SU-DHL-6 (cell line): ENCODE results near the gene NOG.

ENCODE experiments used
- H2AFZ ChIP-seq: fragments of 200-600 bp; sonication (generic); 2 replicates; pipeline ENCODE4 v1.6.1; 2014; ENCODE audit warnings: low read depth, mild to moderate bottlenecking, moderate library complexity, mixed read lengths, antibody characterized with exemption, low read length; ENCODE audit not compliant: severe bottlenecking
- H3F3A ChIP-seq: fragments of 200-600 bp; shearing (Covaris generic); 2 replicates; pipeline ENCODE4 v1.6.0; 2016; ENCODE audit warnings: antibody characterized with exemption, mild to moderate bottlenecking; ENCODE audit not compliant: insufficient read depth
- H3K27ac ChIP-seq: fragments of 200-600 bp; sonication (generic); 2 replicates; pipeline ENCODE4 v1.5.1; 2016; ENCODE audit warnings: low read depth, mild to moderate bottlenecking, low read length, moderate library complexity, mixed read lengths
- H3K27me3 ChIP-seq: fragments of 200-600 bp; sonication (generic), shearing (Covaris generic); 2 replicates; pipeline ENCODE4 v1.6.0; 2014; ENCODE audit warnings: mild to moderate bottlenecking, low read length
- H3K36me3 ChIP-seq: fragments of 200-600 bp; sonication (generic); 2 replicates; pipeline ENCODE4 v1.6.1; 2014; ENCODE audit warnings: mild to moderate bottlenecking, low read length, mixed read lengths
- H3K4me2 ChIP-seq: fragments of 300-600, 200-600 bp; shearing (Covaris generic), sonication (generic); 2 replicates; pipeline ENCODE4 v1.6.0; 2014; ENCODE audit warnings: low read length, low read depth, mild to moderate bottlenecking; ENCODE audit not compliant: poor library complexity, severe bottlenecking
- H3K4me3 ChIP-seq: fragments of 200-600 bp; sonication (generic); 2 replicates; pipeline ENCODE4 v1.5.1; 2014; ENCODE audit warnings: antibody characterized with exemption, low read length, mild to moderate bottlenecking, mixed read lengths; ENCODE audit not compliant: insufficient read depth, poor library complexity, severe bottlenecking
- H3K79me2 ChIP-seq: fragments of 200-600 bp; sonication (generic); 2 replicates; pipeline ENCODE4 v1.6.1; 2014; ENCODE audit warnings: mild to moderate bottlenecking, low read length, moderate library complexity; ENCODE audit not compliant: insufficient read depth
- H3K9ac ChIP-seq: fragments of 200-600 bp; sonication (generic); 2 replicates; pipeline ENCODE4 v1.7.0; 2014; ENCODE audit warnings: mild to moderate bottlenecking, low read length
- H3K9me2 ChIP-seq: fragments of 200-600 bp; sonication (generic); replicated peaks from 2 replicates; pipeline ENCODE4 v1.6.1; 2014; ENCODE audit warnings: low read length; ENCODE audit not compliant: insufficient read depth
- H3K9me3 ChIP-seq: fragments of 200-600 bp; sonication (generic); 2 replicates; pipeline ENCODE4 v1.6.1; 2014; ENCODE audit warnings: low read length, mixed read lengths; ENCODE audit not compliant: insufficient read depth
- H4K20me1 ChIP-seq: fragments of 200-600 bp; sonication (generic); 2 replicates; pipeline ENCODE4 v1.6.1; 2014; ENCODE audit warnings: low read depth, mild to moderate bottlenecking, antibody characterized with exemption, low read length, moderate library complexity, mixed read lengths
- CTCF ChIP-seq: fragments of 200-600 bp; sonication (generic); IDR thresholded peaks from one replicate; pipeline ENCODE4 v1.5.1; 2017; ENCODE audit warnings: antibody characterized with exemption, mild to moderate bottlenecking, low read length, moderate library complexity; ENCODE audit not compliant: insufficient read depth, poor library complexity, severe bottlenecking
- EZH2phosphoT487 ChIP-seq: fragments of 200-600 bp; sonication (generic), shearing (Covaris generic); conservative IDR thresholded peaks from 2 replicates; pipeline ENCODE4 v1.6.1; 2018; ENCODE audit warnings: mild to moderate bottlenecking, antibody characterized with exemption, low read length, moderate library complexity, mixed read lengths

NOG gene

GRCh38 chr17:56570199-56570598 is 23.3 kb upstream of the NOG start:
- no peak overlapping the region for H3K4me3 ChIP-seq
- TF ChIP-seq CTCF: no peak
- no peak for TF ChIP-seq EZH2phosphoT487
- no peaks in the 10 kb centered on the region for H3F3A ChIP-seq
- H3K36me3 ChIP-seq: no peaks in the 10 kb centered on the region
- no peak overlapping the region for H2AFZ ChIP-seq
- no peaks in the 10 kb centered on the region for H4K20me1 ChIP-seq
- H3K79me2 ChIP-seq: no peaks in the 10 kb centered on the region
- H3K9me3 ChIP-seq: no peaks in the 10 kb centered on the region
- no peaks in the 10 kb centered on the region for H3K9me2 ChIP-seq
- H3K9ac ChIP-seq: no peak overlapping the region
- no peak overlapping the region for H3K4me2 ChIP-seq
- no peaks in the 10 kb centered on the region for H3K27me3 ChIP-seq
- no peak overlapping the region for H3K27ac ChIP-seq

- Histone ChIP-seq H3F3A (no peaks in the 10 kb centered on the region), H3K9me3 (no peaks in the 10 kb centered on the region), H3K9me2 (no peaks in the 10 kb centered on the region), H3K9ac (no peak overlapping the region), H3K4me2 (no peak overlapping the region), H4K20me1 (no peaks in the 10 kb centered on the region), H3K79me2 (no peaks in the 10 kb centered on the region), H2AFZ (no peak overlapping the region), H3K4me3 (no peak overlapping the region), H3K27ac (no peak overlapping the region), H3K27me3 (no peaks in the 10 kb centered on the region), H3K36me3 (no peaks in the 10 kb centered on the region)
- TF ChIP-seq CTCF: no peak
- TF ChIP-seq EZH2phosphoT487: no peak
These were observed 22.0 kb upstream of the NOG start for GRCh38 chr17:56571456-56571855.

GRCh38 chr17:56577190-56577842 is 16.2 kb upstream of the NOG start:
- no peaks in the 10 kb centered on the region for H4K20me1 ChIP-seq
- H3K27ac ChIP-seq: no peak overlapping the region
- no peak overlapping the region for H3K9ac ChIP-seq
- H3K36me3 ChIP-seq: no peaks in the 10 kb centered on the region
- no peaks in the 10 kb centered on the region for H3K9me3 ChIP-seq
- H3K4me3 ChIP-seq: no peak overlapping the region
- no peaks in the 10 kb centered on the region for H3K9me2 ChIP-seq
- TF ChIP-seq CTCF (no peak), EZH2phosphoT487 (no peak)
- no peak overlapping the region for H3K4me2 ChIP-seq
- H3K79me2 ChIP-seq: no peaks in the 10 kb centered on the region
- no peak overlapping the region for H2AFZ ChIP-seq
- no peaks in the 10 kb centered on the region for H3K27me3 ChIP-seq
- no peaks in the 10 kb centered on the region for H3F3A ChIP-seq

GRCh38 chr17:56577843-56578204 is 15.7 kb upstream of the NOG start:
- no peaks in the 10 kb centered on the region for H3K9me3 ChIP-seq
- H3K79me2 ChIP-seq: no peaks in the 10 kb centered on the region
- H4K20me1 ChIP-seq: no peaks in the 10 kb centered on the region
- H3K36me3 ChIP-seq: no peaks in the 10 kb centered on the region
- H3K4me2 ChIP-seq: no peak overlapping the region
- no peak overlapping the region for H3K9ac ChIP-seq
- H3F3A ChIP-seq: no peaks in the 10 kb centered on the region
- no peak for TF ChIP-seq EZH2phosphoT487
- TF ChIP-seq CTCF: no peak
- no peaks in the 10 kb centered on the region for H3K27me3 ChIP-seq
- H2AFZ ChIP-seq: no peak overlapping the region
- H3K4me3 ChIP-seq: no peak overlapping the region
- no peak overlapping the region for H3K27ac ChIP-seq
- no peaks in the 10 kb centered on the region for H3K9me2 ChIP-seq
